ENCODE results near the gene THOC5. TPM values are rescaled to one million over a fixed set of nuclear protein-coding genes. Genes with fewer than 3 reads are reported as not detected.
A peak's percentile ranks its signal among the peaks of the same experiment; 100 is the strongest.
"Not testable (repeated sequence)": the region's sequence is repeated elsewhere in the genome, so short reads cannot be mapped to it uniquely, and the experiment has no call there.

The THOC5 gene
- total RNA-seq, 6 experiments from 2014 or later, result 11.9 to 17.4 (median 14.1) TPM

DNA sequence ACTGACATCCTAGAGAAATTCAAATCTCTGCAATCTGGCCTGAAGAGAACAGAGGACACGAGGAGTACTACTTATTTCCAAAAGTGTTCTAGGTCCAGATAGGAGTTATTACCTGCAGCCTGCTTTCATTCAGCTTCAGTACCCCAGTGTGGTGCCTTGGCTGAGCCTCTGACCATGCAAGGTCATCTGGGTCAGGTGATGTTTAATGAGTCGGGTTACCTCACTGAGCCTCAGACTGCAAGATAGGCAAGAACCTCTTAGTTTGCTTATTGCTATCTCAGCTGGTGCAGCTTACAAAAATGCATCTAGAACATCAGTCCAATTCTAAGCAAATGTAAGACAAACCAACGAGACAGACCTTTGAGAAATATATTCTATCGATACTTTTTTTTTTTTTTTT is 40.4 kb upstream of the THOC5 start:
- no peak overlapping the region for H3K4me3 ChIP-seq
- H3K4me1 ChIP-seq, result no peaks in the 10 kb centered on the region
- no peaks in the 10 kb centered on the region for H3K9me3 ChIP-seq
- 42% methylated on average over 4 of the region's 4 CpGs for WGBS (ENCODE audit: insufficient coverage, low coverage, low lambda C conversion rate, missing lambda C conversion rate)
- DNase-seq (no peak), ATAC-seq (peak; percentile 44 to 74 (median 64))
- TF ChIP-seq, protein P1, sequence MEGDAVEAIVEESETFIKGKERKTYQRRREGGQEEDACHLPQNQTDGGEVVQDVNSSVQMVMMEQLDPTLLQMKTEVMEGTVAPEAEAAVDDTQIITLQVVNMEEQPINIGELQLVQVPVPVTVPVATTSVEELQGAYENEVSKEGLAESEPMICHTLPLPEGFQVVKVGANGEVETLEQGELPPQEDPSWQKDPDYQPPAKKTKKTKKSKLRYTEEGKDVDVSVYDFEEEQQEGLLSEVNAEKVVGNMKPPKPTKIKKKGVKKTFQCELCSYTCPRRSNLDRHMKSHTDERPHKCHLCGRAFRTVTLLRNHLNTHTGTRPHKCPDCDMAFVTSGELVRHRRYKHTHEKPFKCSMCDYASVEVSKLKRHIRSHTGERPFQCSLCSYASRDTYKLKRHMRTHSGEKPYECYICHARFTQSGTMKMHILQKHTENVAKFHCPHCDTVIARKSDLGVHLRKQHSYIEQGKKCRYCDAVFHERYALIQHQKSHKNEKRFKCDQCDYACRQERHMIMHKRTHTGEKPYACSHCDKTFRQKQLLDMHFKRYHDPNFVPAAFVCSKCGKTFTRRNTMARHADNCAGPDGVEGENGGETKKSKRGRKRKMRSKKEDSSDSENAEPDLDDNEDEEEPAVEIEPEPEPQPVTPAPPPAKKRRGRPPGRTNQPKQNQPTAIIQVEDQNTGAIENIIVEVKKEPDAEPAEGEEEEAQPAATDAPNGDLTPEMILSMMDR (IDR thresholded peaks at IDR 0.05), result no peak
- TF ChIP-seq POLR2A (IDR thresholded peaks at IDR 0.05), result no peak
- intact Hi-C loops (cut with DNase I), result no loop called here
- H3K36me3 ChIP-seq, result no peaks in the 10 kb centered on the region
- H3K27ac ChIP-seq, result no peak overlapping the region
- no peaks in the 10 kb centered on the region for H3K27me3 ChIP-seq

DNA sequence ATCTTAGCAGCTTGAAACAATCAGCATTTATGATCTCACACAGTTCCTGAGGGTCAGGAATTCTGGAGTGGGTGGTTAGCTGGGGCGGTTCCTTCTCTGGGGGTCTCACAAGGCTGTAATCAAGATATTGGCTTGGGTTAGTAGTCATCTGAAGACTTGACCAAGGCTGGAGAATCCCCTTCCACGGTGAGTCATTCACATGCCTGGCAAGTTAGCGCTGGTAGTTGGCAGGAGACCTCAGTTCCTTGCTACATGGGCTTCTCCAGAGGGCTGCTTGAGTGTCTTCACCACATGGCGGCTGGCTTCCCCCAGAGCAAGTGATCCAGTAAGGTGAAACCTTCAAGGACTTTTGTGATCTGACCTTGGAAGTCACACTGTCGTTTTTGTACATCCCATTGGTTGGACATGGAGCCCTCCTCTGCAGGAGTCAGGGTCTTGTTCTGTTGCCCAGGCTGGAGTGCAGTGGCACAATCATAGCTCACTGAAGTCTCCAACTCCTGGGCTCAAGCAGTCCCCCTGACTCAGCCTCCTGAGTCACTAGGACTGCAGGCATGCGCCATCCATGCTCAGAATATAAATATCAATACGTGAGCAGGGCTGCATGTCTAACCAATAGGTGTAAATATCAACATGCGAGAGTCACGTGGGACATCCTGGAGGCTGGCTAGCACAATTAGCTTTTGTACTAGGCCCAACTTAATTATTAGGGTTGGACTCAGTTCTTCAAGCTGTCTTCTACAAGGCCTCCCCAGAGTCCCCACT is 34.6 kb upstream of the THOC5 start:
- H3K27ac ChIP-seq, result no peak overlapping the region
- peaks cover 0 to 7% (median 0%) of the 10 kb centered on the region in 4 donors for H3K4me1 ChIP-seq
- H3K36me3 ChIP-seq, result no peaks in the 10 kb centered on the region
- DNase-seq (no peak), ATAC-seq (peak in 1 of 4 donors; percentile 19)
- WGBS (ENCODE audit: insufficient coverage, low coverage, low lambda C conversion rate, missing lambda C conversion rate), result 75% methylated on average over 2 of the region's 9 CpGs
- no peaks in the 10 kb centered on the region for H3K27me3 ChIP-seq
- no peaks in the 10 kb centered on the region for H3K9me3 ChIP-seq
- H3K4me3 ChIP-seq, result no peak overlapping the region
- intact Hi-C loops (cut with DNase I), result no loop called here
- TF ChIP-seq POLR2A (IDR thresholded peaks at IDR 0.05), result no peak
- TF ChIP-seq, protein P1 (IDR thresholded peaks at IDR 0.05), result no peak

DNA sequence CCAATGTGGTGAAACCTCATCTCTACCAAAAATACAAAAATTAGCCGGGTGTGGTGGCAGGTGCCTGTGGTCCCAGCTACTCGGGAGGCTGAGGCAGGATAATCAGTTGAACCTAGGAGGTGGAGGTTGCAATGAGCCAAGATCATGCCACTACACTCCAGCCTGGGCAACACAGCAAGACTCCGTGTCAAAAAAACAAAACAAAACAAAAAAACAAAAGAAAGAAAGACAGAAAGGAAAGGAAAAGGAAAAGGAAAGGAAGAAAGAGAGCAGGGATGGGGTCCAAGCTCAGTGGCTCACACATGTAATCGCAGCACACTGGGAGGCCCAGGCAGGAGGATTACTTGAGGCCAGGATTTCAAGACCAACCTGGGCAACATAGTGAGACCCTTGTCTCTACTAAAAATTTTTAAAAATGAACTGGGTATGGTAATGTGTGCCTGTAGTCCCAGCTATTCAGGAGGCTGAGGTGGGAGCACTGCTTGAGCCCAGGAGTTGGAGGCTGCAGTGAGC is 32.7 kb upstream of the THOC5 start:
- DNase-seq; ATAC-seq; H3K27me3 ChIP-seq; H3K4me3 ChIP-seq; H3K4me1 ChIP-seq; H3K36me3 ChIP-seq; intact Hi-C loops (cut with DNase I); H3K9me3 ChIP-seq; H3K27ac ChIP-seq: not testable (repeated sequence)
- 91% methylated on average over 4 of the region's 4 CpGs for WGBS (ENCODE audit: insufficient coverage, low coverage, low lambda C conversion rate, missing lambda C conversion rate)

DNA sequence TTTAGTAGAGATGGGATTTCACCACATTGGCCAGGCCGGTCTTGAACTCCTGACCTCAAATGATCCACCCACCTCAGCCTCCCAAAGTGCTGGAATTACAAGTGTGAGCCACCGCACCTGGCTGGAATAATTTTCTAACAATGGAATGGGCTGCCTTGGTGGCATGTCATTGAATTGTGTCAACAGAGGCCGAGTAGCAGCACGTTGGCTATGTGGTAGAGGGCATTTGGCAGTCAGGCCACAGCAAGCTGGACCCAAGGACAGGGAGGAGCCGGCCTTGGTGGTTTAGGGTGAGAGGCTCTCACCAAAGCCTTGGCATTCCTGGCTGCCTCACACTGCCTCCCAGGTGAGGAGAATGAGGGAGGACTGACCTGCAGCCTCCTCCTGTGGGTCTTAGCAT is 31.4 kb upstream of the THOC5 start:
- DNase-seq (peak; percentile 47 to 71 (median 67)), ATAC-seq (peak in 3 of 4 donors; percentile 17 to 31 (median 26))
- intact Hi-C loops (cut with DNase I), result no loop called here
- H3K4me1 ChIP-seq, result peaks cover 0 to 7% (median 0%) of the 10 kb centered on the region in 4 donors
- TF ChIP-seq, protein P1 (IDR thresholded peaks at IDR 0.05), result no peak
- no peak for TF ChIP-seq POLR2A (IDR thresholded peaks at IDR 0.05)
- H3K9me3 ChIP-seq, result no peaks in the 10 kb centered on the region
- H3K4me3 ChIP-seq, result no peak overlapping the region
- H3K27ac ChIP-seq, result no peak overlapping the region
- no peaks in the 10 kb centered on the region for H3K36me3 ChIP-seq
- no peaks in the 10 kb centered on the region for H3K27me3 ChIP-seq
- WGBS (ENCODE audit: insufficient coverage, low coverage, low lambda C conversion rate, missing lambda C conversion rate), result 51% methylated on average over 4 of the region's 5 CpGs

DNA sequence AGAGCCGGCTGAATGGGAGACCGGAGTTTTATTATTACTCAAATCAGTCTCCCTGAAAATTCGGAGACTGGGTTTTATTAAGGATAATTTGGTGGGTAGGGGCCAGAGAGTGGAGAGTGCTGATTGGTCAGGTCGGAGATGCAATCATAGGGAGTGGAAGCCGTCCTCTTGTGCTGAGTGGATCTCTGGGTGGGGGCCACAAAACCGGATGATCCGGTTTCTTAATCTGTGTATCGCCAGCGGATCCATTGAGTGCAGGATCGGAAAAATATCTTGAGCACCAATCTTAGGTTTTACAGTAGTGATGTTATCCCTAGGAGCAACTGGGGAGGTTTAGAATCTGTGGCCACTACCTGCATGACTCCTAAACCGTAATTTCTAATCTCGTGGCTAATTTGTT is 28.2 kb upstream of the THOC5 start:
- H3K4me3 ChIP-seq, result peak overlapping the region in 1 of 3 donors; percentile 67
- H3K27me3 ChIP-seq, result no peaks in the 10 kb centered on the region
- DNase-seq, result no peak
- peak overlapping the region in 1 of 3 donors; percentile 79 for H3K27ac ChIP-seq
- TF ChIP-seq, protein P1 (IDR thresholded peaks at IDR 0.05), result no peak
- TF ChIP-seq POLR2A (IDR thresholded peaks at IDR 0.05), result no peak
- H3K9me3 ChIP-seq, result no peaks in the 10 kb centered on the region
- H3K36me3 ChIP-seq, result no peaks in the 10 kb centered on the region
- intact Hi-C loops (cut with DNase I), result no loop called here
- 93% methylated on average over 7 of the region's 12 CpGs for WGBS (ENCODE audit: insufficient coverage, low coverage, low lambda C conversion rate, missing lambda C conversion rate)
- peaks cover 0 to 7% (median 3%) of the 10 kb centered on the region in 4 donors for H3K4me1 ChIP-seq
- ATAC-seq, result no peak
